Measurements from ENCODE around the gene C3orf85.

Gene C3orf85

DNA sequence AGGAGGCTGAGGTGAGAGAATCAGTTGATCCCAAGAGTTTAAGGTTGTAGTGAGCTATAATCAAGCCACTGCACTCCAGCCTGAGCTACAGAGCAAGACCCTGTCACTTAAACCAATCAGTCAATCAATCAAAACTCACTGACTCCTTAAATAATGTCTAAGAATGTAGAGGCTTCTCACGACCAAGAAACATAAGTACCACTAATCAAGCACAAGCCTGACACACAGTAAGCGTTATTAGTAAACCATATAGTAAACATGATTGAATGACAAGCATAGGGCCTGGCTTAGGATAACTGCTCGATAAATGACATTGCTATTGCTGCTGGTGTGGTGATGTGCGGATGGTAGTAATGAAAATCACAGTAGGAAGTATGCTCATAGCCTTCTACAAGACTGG lies 29.4 kb downstream of the C3orf85 start:
- no peak for DNase-seq (ENCODE audit: low read depth in 1 of 2, low spot score in 1 of 2)
- H3K4me3 ChIP-seq (replicated peaks; ENCODE audit: insufficient read depth, low read length) = no peak overlapping the region
- H3K27me3 ChIP-seq (ENCODE audit: insufficient read depth, poor library complexity, severe bottlenecking) = no peaks in the 10 kb centered on the region
- no peak overlapping the region for H3K27ac ChIP-seq (replicated peaks)
- no peak for TF ChIP-seq SPI1 (IDR thresholded peaks at IDR 0.05; ENCODE audit: borderline replicate concordance, low read depth)
- TF ChIP-seq, protein P1, sequence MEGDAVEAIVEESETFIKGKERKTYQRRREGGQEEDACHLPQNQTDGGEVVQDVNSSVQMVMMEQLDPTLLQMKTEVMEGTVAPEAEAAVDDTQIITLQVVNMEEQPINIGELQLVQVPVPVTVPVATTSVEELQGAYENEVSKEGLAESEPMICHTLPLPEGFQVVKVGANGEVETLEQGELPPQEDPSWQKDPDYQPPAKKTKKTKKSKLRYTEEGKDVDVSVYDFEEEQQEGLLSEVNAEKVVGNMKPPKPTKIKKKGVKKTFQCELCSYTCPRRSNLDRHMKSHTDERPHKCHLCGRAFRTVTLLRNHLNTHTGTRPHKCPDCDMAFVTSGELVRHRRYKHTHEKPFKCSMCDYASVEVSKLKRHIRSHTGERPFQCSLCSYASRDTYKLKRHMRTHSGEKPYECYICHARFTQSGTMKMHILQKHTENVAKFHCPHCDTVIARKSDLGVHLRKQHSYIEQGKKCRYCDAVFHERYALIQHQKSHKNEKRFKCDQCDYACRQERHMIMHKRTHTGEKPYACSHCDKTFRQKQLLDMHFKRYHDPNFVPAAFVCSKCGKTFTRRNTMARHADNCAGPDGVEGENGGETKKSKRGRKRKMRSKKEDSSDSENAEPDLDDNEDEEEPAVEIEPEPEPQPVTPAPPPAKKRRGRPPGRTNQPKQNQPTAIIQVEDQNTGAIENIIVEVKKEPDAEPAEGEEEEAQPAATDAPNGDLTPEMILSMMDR (IDR thresholded peaks at IDR 0.05; ENCODE audit: insufficient read depth, low read length) = no peak
- TF ChIP-seq, protein P2, sequence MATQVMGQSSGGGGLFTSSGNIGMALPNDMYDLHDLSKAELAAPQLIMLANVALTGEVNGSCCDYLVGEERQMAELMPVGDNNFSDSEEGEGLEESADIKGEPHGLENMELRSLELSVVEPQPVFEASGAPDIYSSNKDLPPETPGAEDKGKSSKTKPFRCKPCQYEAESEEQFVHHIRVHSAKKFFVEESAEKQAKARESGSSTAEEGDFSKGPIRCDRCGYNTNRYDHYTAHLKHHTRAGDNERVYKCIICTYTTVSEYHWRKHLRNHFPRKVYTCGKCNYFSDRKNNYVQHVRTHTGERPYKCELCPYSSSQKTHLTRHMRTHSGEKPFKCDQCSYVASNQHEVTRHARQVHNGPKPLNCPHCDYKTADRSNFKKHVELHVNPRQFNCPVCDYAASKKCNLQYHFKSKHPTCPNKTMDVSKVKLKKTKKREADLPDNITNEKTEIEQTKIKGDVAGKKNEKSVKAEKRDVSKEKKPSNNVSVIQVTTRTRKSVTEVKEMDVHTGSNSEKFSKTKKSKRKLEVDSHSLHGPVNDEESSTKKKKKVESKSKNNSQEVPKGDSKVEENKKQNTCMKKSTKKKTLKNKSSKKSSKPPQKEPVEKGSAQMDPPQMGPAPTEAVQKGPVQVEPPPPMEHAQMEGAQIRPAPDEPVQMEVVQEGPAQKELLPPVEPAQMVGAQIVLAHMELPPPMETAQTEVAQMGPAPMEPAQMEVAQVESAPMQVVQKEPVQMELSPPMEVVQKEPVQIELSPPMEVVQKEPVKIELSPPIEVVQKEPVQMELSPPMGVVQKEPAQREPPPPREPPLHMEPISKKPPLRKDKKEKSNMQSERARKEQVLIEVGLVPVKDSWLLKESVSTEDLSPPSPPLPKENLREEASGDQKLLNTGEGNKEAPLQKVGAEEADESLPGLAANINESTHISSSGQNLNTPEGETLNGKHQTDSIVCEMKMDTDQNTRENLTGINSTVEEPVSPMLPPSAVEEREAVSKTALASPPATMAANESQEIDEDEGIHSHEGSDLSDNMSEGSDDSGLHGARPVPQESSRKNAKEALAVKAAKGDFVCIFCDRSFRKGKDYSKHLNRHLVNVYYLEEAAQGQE (IDR thresholded peaks at IDR 0.05; ENCODE audit: insufficient replicate concordance, low read depth) = no peak
- TF ChIP-seq POLR2AphosphoS5 (IDR thresholded peaks at IDR 0.05; ENCODE audit: low read depth) = no peak
- no peak for TF ChIP-seq GABPA (IDR thresholded peaks at IDR 0.05; ENCODE audit: low read depth)

DNA sequence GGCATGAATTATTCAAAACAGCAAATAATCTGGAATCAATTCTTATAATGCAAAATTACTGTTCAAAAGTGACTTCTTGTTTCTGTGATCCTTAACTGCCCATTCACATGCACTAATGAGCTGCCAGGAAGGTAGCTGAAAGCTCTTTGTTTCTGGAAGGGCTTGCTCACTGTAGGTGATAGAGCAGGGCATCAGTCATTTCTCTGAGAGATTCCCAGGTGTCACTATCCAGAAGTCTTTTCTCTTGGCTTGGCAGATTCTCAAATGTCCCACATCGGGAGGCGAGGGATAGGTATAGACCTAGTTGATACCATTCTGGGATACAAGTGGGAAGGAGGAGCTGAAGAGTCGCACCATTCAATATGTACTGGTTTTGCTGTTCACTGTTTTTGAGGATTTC lies 35.0 kb downstream of the C3orf85 start:
- no peak for TF ChIP-seq GABPA (IDR thresholded peaks at IDR 0.05; ENCODE audit: low read depth)
- TF ChIP-seq, protein P1 (IDR thresholded peaks at IDR 0.05; ENCODE audit: insufficient read depth, low read length) = no peak
- TF ChIP-seq, protein P2 (IDR thresholded peaks at IDR 0.05; ENCODE audit: insufficient replicate concordance, low read depth) = no peak
- no peak for TF ChIP-seq POLR2AphosphoS5 (IDR thresholded peaks at IDR 0.05; ENCODE audit: low read depth)
- no peak for TF ChIP-seq SPI1 (IDR thresholded peaks at IDR 0.05; ENCODE audit: borderline replicate concordance, low read depth)

DNA sequence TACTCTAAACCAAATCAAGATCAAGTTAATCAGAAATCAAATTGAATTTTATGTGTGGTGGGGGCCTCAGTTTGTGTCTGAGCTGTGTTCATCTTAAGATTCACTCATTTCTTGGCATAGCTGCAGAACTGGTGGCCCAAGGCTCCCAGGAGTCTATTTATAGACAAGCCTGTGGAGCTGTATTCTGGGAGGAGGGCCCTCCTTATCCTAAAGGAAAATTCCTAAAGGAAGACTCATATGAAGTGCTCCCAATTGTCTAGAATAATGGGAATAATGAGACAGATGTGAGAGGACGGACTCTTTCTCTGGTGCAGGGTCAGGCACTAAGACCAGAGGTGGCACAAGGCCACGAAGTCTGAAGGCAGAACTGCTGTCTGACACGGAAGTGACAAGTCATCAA lies 38.9 kb downstream of the C3orf85 start:
- TF ChIP-seq, protein P2 (IDR thresholded peaks at IDR 0.05; ENCODE audit: insufficient replicate concordance, low read depth) = no peak
- TF ChIP-seq POLR2AphosphoS5 (IDR thresholded peaks at IDR 0.05; ENCODE audit: low read depth) (no peak), GABPA (IDR thresholded peaks at IDR 0.05; ENCODE audit: low read depth) (no peak), SPI1 (IDR thresholded peaks at IDR 0.05; ENCODE audit: borderline replicate concordance, low read depth) (no peak)
- TF ChIP-seq, protein P1 (IDR thresholded peaks at IDR 0.05; ENCODE audit: insufficient read depth, low read length) = no peak
- H3K27me3 ChIP-seq (ENCODE audit: insufficient read depth, poor library complexity, severe bottlenecking) = no peaks in the 10 kb centered on the region
- no peak for DNase-seq (ENCODE audit: low read depth in 1 of 2, low spot score in 1 of 2)

More for the DNA sequence above, 35.0 kb downstream of the C3orf85 start:
- no peak for DNase-seq (ENCODE audit: low read depth in 1 of 2, low spot score in 1 of 2)
- Histone ChIP-seq H3K27ac (replicated peaks) (no peak overlapping the region), H3K27me3 (ENCODE audit: insufficient read depth, poor library complexity, severe bottlenecking) (no peaks in the 10 kb centered on the region), H3K4me3 (replicated peaks; ENCODE audit: insufficient read depth, low read length) (no peak overlapping the region)

More for the DNA sequence above, 38.9 kb downstream of the C3orf85 start:
- no peak overlapping the region for H3K4me3 ChIP-seq (replicated peaks; ENCODE audit: insufficient read depth, low read length)
- no peak overlapping the region for H3K27ac ChIP-seq (replicated peaks)
